Measurements from ENCODE around the gene FRAT1. TPM values are rescaled to one million over a fixed set of nuclear protein-coding genes. Genes with fewer than 3 reads are reported as not detected.
"Not testable (repeated sequence)": the region's sequence is repeated elsewhere in the genome, so short reads cannot be mapped to it uniquely, and the experiment has no call there.

The FRAT1 gene
- total and polyA plus RNA-seq, 2 of the 4 experiments (the other 2 are of a cell fraction): 0.54 to 0.89 TPM

DNA sequence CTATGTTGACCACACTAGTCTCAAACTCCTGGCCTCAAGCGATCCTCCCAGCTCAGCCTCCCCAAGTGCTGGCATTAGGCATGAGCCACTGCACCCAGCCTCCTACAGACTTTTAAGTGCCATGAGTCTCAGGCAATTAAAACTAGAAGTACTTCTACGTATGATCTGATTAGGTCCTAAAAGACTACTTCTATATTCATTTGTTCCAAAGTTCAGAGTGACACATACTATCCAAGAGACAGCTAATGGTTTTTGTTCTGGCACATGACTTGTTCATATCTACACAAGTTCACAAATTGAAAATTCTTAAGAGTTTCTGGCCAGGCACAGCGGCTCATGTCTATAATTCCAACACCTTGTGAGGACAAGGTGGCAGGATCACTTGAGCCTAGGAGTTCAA, 38.3 kb upstream of the FRAT1 start:
- H2BK15ac ChIP-seq (ENCODE audit: low read depth, low read length): no peak overlapping the region
- BruUV-seq (replicated peaks): no TSS peak
- DNase-seq (no peak), ATAC-seq (ENCODE audit: low read depth) (no peak)
- H3K18ac ChIP-seq (ENCODE audit: low read depth, low read length): no peak overlapping the region
- H3K56ac ChIP-seq (ENCODE audit: extremely low read depth, insufficient read depth, low read length): no peak overlapping the region
- H3K4me2 ChIP-seq (ENCODE audit: low read depth, low read length): no peak overlapping the region
- CTCF ChIA-PET: no interaction called here
- intact Hi-C loops (cut with micrococcal nuclease): no loop called here
- no peak overlapping the region for H3K9ac ChIP-seq (ENCODE audit: low read depth, low read length)
- H2BK20ac ChIP-seq (ENCODE audit: low read depth, low read length): no peak overlapping the region
- dilution Hi-C loops (cut with HindIII; ENCODE audit: low sequenced_read_pairs, unreplicated experiment): no loop called here
- H3K14ac ChIP-seq (replicated peaks; ENCODE audit: low read depth, low read length): no peak overlapping the region
- no peak overlapping the region for H2AFZ ChIP-seq (replicated peaks; ENCODE audit: low read length, poor library complexity)
- H3K4ac ChIP-seq (ENCODE audit: low read depth, low read length): no peak overlapping the region
- no peak overlapping the region for H4K5ac ChIP-seq (ENCODE audit: low read depth, low read length)
- no peaks in the 10 kb centered on the region for H3K9me3 ChIP-seq (ENCODE audit: control insufficient read depth, insufficient read depth, low read length)
- H3K23ac ChIP-seq (ENCODE audit: low read depth, low read length): no peak overlapping the region
- POLR2A ChIA-PET (ENCODE audit: unreplicated experiment): no interaction called here
- H4K91ac ChIP-seq (ENCODE audit: insufficient read depth, low read depth, low read length): no peak overlapping the region
- H3K4me3 ChIP-seq (ENCODE audit: insufficient read depth, low read depth, low read length): no peak overlapping the region
- H4K8ac ChIP-seq (ENCODE audit: low read depth in 2 of 2, low read length in 2 of 2): no peak overlapping the region
- in situ Hi-C loops (cut with MboI; ENCODE audit: low sequenced_read_pairs): no loop called here
- H3K27ac ChIP-seq (ENCODE audit: insufficient read depth, low read length): no peak overlapping the region
- no peaks in the 10 kb centered on the region for H4K20me1 ChIP-seq (ENCODE audit: insufficient read depth, low read length)
- H2AK9ac ChIP-seq (replicated peaks; ENCODE audit: low read depth, low read length, poor library complexity): no peak overlapping the region
- H3K79me1 ChIP-seq (ENCODE audit: low read depth in 1 of 2, low read length in 2 of 2): peaks cover 17 to 34% of the 10 kb centered on the region in 2 experiments
- no CpG with 5 or more reads among the region's 3 CpGs for WGBS, 2 experiments (ENCODE audit: extremely low coverage in 2 of 2, insufficient read length in 1 of 2)
- H3K9me1 ChIP-seq (ENCODE audit: insufficient read depth, low read length): peaks cover 4% of the 10 kb centered on the region; the same call in 1 of the 2 replicates
- no peaks in the 10 kb centered on the region for H3K36me3 ChIP-seq (ENCODE audit: control insufficient read depth, insufficient read depth, low read length)
- TF ChIP-seq RAD21 (IDR thresholded peaks at IDR 0.05; ENCODE audit: low read length): no peak
- H3K4me1 ChIP-seq (ENCODE audit: control insufficient read depth, insufficient read depth, low read length): peaks cover 6% of the 10 kb centered on the region; the same call in 1 of the 2 replicates
- H2AK5ac ChIP-seq (ENCODE audit: low read depth, low read length): no peak overlapping the region
- H3K27me3 ChIP-seq (ENCODE audit: control insufficient read depth, insufficient read depth, low read length): no peaks in the 10 kb centered on the region
- no peak overlapping the region for H2BK120ac ChIP-seq (ENCODE audit: low read depth, low read length)
- no peak overlapping the region for H2BK5ac ChIP-seq (ENCODE audit: low read depth, low read length, poor library complexity, severe bottlenecking)

- CTCF ChIA-PET; BruUV-seq (replicated peaks); H3K56ac ChIP-seq (ENCODE audit: extremely low read depth, insufficient read depth, low read length); H2AK9ac ChIP-seq (replicated peaks; ENCODE audit: low read depth, low read length, poor library complexity); H3K4ac ChIP-seq (ENCODE audit: low read depth, low read length); H2BK15ac ChIP-seq (ENCODE audit: low read depth, low read length); H3K4me3 ChIP-seq (ENCODE audit: insufficient read depth, low read depth, low read length); H3K36me3 ChIP-seq (ENCODE audit: control insufficient read depth, insufficient read depth, low read length); in situ Hi-C loops (cut with MboI; ENCODE audit: low sequenced_read_pairs); H4K20me1 ChIP-seq (ENCODE audit: insufficient read depth, low read length); H3K4me1 ChIP-seq (ENCODE audit: control insufficient read depth, insufficient read depth, low read length); POLR2A ChIA-PET (ENCODE audit: unreplicated experiment); H2AFZ ChIP-seq (replicated peaks; ENCODE audit: low read length, poor library complexity); H4K5ac ChIP-seq (ENCODE audit: low read depth, low read length); H4K8ac ChIP-seq (ENCODE audit: low read depth in 2 of 2, low read length in 2 of 2); H3K27me3 ChIP-seq (ENCODE audit: control insufficient read depth, insufficient read depth, low read length); H3K4me2 ChIP-seq (ENCODE audit: low read depth, low read length); H4K91ac ChIP-seq (ENCODE audit: insufficient read depth, low read depth, low read length); H3K9me3 ChIP-seq (ENCODE audit: control insufficient read depth, insufficient read depth, low read length); DNase-seq; H3K27ac ChIP-seq (ENCODE audit: insufficient read depth, low read length); intact Hi-C loops (cut with micrococcal nuclease); H3K9ac ChIP-seq (ENCODE audit: low read depth, low read length); H3K14ac ChIP-seq (replicated peaks; ENCODE audit: low read depth, low read length); H3K18ac ChIP-seq (ENCODE audit: low read depth, low read length); ATAC-seq (ENCODE audit: low read depth); dilution Hi-C loops (cut with HindIII; ENCODE audit: low sequenced_read_pairs, unreplicated experiment); H2BK20ac ChIP-seq (ENCODE audit: low read depth, low read length); H3K9me1 ChIP-seq (ENCODE audit: insufficient read depth, low read length); H2BK5ac ChIP-seq (ENCODE audit: low read depth, low read length, poor library complexity, severe bottlenecking); H2AK5ac ChIP-seq (ENCODE audit: low read depth, low read length); H3K23ac ChIP-seq (ENCODE audit: low read depth, low read length); H2BK120ac ChIP-seq (ENCODE audit: low read depth, low read length): not testable (repeated sequence)
- H3K79me1 ChIP-seq (ENCODE audit: low read depth in 1 of 2, low read length in 2 of 2): peaks cover 21 to 28% of the 10 kb centered on the region in 2 experiments
- WGBS, 2 experiments (ENCODE audit: extremely low coverage in 2 of 2, insufficient read length in 1 of 2): 100% methylated on average over 4 of the region's 13 CpGs; no CpG with 5 or more reads in 1 of the 2 experiments
Observed at GRCh38 chr10:97290076-97290475, 29.0 kb upstream of the FRAT1 start.

Measured in IMR-90 (cell line).